Right ventricle myocardium inferior (tissue), 1 donor: Measurements from ENCODE around the gene ARHGAP27. TPM values are rescaled to one million over a fixed set of nuclear protein-coding genes. Genes with fewer than 3 reads are reported as not detected.

Source experiments
- ATAC-seq: fragments of 200-7000 bp; cut with Tn5 transposase; one replicate; pipeline ENCODE4 v1.9.1; 2020; ENCODE audit warnings: mild to moderate bottlenecking, moderate library complexity
- DNase-seq: peaks from one replicate; pipeline ENCODE4 v3.0.0; 2021; ENCODE audit errors: missing footprints
- intact Hi-C: fragments of 100-400 bp; cut with DNase I; formaldehyde crosslinking; loops from one replicate; pipeline ENCODE4 v1.11.0; 2022
- total RNA-seq: library from RNA; stranded (reverse); fragmentation: NEBNext Ultra II Directional; extraction: Animal tissue kit (Norgen Biotek cat#: 25700); gene quantifications from one replicate; pipeline ENCODE4 v1.2.1, GENCODE V29; 2021
- donor health status: DM: no; HTN: yes; CAD: no; lungs with severe emphysema.

ARHGAP27 gene
- total RNA-seq, 1 donor from 2014 or later, result 34.4 TPM

DNA sequence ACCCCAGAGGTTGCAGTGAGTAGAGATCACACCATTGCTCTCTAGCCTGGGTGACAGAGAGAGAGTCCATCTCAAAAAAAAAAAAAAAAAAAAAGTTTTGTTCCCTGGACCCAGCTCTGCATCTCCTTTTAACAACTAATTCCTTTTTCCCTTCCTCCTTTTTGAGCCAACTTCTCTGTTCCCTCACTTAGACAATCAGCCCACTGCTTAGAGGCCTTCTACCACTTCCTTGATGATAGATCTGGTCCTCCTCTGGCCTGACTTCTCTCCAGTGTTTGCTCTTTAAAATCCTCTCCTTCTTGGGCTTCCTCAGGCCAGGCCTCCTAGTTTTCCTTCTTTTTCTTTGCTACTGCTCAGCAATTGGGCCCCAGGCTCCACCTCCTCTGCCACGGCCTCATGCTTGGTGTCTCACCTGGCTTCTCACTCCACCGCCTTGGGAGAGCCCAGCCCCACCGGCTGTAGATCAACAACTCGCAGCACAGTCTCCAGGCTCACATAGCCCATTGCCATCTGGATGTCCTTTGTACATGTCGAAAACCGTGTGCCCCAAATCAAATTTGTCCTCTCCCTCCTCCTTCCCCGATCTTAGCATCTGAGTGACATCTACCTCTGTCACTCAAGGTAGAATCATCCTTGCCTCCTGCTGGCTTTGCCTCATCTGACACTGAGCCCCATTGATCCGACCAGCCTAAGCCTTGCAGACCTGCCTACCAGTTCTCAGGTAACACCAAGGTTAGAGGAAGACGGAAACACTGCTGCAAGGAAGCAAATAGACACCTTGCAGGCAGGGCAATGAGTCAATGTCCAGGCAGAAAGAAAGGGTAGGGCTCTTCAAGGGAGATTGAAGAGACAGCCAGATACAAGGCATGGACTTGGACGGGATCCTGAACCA lies 17.4 kb downstream of the ARHGAP27 start:
- no peak for DNase-seq
- intact Hi-C loops, result no loop called here
- no peak for ATAC-seq

DNA sequence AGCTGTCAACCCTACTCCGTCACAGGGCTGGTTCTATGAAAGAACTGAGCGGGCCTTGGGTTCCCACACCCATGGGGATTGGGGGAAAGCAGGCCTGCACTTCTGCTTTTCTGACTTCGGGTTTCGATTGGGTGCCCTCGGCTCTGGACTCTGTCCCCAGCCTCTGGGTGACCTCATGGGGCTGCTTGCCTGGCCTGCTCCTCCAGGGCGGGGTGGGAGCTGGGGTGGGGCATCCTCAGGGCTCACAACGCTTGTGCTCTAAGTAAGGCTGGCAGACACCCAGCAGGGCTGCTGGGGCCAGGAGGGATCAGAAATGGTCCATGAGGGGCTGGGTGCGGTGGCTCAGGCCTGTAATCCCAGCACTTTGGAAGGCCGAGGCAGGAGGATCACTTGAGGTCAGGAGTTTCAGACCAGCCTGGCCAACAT lies 19.2 kb downstream of the ARHGAP27 start:
- intact Hi-C loops, result no loop called here
- peak; percentile 86 for DNase-seq
- peak; percentile 43 for ATAC-seq

DNA sequence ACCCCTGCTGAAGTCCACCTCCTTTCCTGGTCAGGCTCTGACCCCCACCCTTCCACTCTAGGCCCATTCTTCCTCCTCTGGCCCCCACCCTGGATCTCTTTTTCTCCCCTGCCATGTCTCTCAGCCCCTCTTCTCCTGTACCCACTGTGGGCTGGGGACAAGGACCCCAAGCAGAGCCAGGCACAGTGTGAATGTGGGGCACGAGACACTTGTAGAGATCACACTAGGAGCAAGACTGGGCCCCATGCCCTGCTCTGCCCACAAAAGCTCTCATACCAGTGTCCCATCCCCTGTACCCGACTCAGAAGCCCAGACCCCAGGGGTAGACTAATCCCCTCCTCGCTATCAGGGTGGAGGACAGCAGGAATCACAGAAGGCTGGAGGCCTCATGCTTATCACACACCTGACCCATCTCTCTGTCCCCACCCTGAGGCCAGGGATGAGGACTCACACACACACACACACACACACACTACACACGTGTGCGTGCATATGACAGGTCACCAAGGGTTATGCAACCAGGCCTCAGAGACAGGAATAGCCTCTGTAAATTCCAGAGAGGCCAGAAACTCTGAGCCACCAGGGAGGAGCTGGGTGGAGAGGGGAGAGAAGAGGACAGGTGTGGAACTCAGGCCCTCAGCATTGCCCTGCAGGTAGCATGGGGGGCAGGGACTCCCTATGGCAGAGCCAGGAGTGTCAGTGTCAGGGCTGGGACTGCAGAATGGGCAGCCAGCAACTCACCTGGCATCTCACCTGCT lies 21.1 kb downstream of the ARHGAP27 start:
- intact Hi-C loops, result no loop called here
- DNase-seq (no peak), ATAC-seq (peak; percentile 43)

DNA sequence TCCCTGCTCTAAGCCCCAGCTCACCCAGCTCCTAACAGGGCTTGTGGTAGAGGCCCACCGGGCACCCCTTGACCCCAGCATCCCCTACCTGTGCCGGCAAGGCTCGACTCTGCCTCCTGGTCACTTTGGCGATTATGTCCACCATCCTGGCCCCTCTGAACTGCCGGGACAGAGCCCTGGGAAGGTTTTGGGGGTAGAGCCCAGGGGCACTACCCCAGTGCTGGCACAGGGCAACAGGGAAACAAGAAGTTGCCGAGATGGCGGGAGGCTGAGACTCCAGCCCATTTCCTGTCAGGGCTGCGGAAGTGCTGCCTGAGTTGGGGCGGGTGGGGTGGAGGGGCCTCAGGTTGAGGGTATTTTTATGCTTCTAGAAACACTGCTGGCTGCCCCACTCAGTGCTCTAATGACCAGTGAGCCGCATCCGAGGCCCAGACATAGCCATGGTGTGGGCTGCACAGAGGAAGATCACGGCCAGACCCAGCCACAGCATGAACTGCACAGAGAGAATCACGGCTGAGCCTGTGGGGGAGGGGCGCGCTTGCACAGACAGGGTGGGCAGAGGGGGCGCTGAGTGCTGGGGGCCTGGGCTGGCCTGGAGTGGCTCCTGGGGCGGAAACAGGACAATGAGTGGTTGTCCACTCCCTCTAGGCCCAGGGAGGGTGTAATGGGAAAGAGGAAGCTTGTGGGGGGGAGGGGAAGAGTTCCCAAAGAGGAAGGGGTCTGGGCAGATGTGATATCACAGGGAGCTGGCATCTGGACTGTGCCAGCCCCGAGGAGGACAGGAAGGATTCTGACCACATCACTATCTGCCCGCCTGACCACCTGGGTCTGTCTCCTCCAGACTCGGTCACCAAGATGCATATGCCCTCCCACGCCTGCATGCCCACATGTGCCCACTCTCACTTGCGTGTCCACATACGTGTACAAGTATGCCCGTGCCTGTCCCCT lies 22.3 kb downstream of the ARHGAP27 start:
- intact Hi-C loops, result no loop called here
- peak; percentile 45 for ATAC-seq
- peak; percentile 83 for DNase-seq

DNA sequence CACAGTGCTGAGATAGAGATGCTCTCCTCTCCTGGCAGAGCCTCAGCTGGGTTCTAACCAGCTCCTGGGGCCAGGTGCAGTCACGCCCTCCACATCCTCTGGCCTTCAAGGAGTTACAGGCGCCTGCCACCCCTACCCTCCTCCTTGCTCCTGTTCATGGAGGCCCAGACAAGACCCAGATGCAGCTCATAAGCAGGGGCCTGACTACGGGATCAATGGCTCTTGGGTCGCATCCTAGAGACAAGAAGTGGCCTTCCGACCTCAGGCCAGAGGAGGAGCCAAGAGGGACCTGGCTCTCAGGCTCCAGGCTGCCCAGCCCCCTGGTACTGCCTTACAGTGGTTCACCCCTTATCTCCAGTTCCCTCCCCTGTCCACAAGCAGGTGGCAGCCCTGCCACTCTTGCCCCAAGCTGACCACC lies 23.0 kb downstream of the ARHGAP27 start:
- intact Hi-C loops, result no loop called here
- ATAC-seq (no peak), DNase-seq (no peak)

DNA sequence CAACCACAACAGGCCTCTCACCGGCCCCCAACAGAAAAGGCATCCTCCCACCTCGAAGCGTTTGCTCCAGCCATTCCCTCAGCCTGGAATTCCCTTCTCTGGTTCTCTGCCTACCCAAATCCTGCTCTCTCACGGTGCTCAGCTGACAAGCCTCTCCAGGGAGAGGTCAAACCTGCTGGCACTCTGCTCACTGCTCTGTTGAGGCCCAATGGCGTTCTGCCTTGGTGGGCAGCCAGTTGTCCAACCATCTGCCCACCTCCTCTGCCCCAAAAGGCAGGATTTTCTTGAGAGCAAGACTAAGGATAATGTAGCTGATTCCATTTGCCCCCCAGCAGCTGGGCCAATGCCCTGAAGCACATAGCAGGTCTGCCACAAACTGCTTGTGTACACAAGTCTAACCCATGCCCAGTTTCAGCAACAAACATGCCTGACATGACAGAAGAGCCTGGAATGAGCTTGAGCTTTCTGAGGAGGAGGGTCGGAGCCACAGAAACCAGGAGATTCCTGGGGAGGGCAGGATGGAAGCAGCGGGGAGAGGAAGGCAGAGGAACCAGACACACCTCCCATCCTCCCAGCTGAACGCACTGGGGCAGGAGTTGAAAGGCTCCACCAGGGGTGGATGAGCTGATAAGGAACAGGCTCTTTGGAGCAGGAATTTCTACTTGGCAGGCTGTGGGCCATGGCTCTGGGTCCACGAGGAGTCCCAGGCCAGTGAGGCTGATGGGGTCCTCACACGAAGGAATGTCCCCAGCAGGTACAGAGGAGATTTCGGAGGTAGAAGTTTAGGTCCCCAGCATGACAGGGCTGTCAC lies 23.9 kb downstream of the ARHGAP27 start:
- DNase-seq, result no peak

DNA sequence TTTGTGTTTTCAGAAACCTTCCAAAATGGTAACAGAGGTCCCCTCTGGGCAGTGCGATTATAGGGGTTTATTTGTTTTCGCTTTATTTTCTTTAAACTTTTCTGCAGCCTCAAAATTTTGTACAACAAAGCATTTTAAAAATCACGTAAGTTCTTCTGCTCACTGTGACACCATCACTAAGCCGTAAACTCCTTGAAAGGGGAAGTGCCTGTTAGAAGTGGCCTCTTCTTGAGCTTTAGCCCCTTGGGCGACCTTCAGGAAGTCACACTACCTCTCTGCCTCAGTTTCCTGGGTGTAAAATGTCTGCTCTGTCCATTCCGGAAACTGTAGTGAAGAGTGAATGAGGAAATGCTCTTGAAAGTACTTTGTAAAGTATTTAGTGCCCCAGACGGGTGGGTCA lies 26.6 kb downstream of the ARHGAP27 start:
- intact Hi-C loops, result no loop called here
- no peak for ATAC-seq
- DNase-seq, result no peak

More for the DNA sequence above, 23.9 kb downstream of the ARHGAP27 start:
- intact Hi-C loops, result no loop called here
- ATAC-seq, result peak; percentile 13

DNA sequence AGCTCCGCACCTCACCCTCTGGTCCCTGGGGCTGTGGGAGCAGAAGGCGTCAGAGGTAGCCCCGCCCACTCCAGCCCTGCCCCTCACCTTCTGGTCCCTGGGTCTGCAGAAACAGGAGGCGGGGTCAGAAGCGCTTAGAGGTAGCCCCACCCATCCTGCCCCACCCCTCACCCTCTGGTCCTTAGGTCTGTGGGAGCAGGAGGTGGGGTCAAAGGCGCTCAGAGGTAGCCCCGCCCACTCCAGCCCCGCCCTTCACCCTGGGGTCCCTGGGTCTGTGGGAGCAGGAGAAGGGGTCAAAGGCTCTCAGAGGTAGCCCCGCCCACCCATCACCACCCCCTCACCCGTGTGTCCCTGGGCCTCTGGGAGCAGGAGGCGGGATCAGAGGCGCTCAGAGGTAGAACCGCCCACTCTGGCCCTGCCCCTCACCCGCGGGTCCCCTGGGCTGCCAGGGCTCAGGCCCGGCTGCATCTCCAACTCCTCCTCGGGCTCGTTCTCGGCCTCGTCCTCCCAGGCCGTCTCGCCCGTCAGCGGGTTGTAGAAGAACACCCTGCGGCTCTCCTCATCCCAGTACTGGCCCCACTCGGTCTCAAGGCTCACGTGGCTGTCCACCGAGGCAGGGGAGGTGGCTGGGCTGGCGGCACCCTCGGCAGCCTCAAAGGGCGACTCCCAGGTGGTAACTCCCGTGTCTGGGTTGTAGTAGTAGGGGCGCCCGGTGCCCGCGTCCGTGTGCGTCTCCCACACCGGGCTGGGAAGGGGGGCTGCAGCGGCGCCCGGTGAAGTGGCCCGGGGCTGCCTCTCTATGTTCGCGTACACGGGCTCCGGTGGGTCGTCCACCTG lies 27.2 kb downstream of the ARHGAP27 start:
- intact Hi-C loops, result no loop called here
- DNase-seq (no peak), ATAC-seq (no peak)

DNA sequence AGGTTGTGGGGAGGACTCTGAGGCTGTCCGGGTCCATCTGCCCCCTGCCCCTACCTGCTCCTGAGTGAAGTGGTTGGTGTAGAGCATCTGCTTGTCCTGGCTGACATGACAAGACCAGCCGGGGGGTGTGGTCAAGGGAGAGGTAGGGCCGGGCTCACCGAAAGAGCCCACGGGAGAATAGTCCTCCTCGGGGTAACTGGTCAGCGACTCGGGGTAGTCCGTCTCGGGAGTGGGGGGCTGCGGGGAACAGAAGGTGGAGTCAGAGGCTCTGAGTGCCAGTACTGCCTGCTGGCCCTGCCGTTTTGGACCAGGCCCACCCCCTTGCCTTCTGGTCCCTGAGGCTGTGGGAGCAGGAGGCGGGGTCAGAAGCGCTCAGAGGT lies 27.8 kb downstream of the ARHGAP27 start:
- no peak for ATAC-seq
- no peak for DNase-seq
- intact Hi-C loops, result no loop called here

DNA sequence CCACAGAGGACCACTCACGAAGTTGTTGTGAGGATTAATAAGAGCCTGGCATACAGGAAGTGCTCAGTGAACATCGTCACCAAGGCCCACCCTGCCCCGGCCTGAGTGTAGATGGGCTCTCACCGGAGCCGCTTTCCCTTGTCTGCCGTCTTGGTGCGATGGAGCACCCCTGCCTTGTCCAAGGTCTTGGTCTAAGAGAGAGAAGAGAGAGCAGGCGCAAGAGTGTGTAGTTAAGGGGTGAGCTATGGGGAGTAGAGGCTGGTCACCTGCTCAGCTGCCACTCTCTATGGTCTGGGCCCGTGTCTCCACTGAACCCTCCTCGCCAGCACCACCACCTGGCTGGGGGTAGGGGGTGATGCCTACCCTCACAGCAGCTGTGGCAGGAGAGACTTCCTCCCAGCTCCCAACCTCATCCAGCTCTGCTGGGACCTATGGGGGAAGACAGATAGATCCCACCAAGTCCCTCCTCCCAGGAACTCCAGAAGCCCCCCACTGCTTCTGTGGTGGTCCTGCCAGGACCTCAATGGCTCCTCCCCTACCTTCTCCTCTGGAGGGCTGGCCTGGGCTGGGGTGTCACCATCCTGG lies 28.7 kb downstream of the ARHGAP27 start:
- intact Hi-C loops, result no loop called here
- ATAC-seq (no peak), DNase-seq (no peak)

DNA sequence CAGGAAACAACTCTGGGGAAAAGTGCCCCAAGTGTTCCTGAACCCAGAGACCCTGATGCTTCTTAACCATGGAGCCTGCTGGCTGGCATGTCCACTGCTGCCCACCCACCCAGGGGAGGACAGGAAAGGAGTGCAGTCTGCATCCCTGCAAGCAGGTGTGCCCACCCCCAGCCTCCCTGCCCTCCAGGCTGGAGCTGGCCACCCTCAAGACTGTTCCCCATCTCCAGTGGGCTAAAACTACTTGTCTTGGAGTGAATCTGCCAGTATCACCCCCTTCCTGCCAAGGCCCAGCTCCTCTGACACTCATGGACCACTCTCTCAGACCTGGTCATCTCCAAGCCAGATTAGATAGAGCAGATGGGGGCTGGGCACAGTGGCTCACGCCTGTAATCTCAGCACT lies 29.8 kb downstream of the ARHGAP27 start:
- no peak for ATAC-seq
- no peak for DNase-seq
- intact Hi-C loops, result no loop called here

DNA sequence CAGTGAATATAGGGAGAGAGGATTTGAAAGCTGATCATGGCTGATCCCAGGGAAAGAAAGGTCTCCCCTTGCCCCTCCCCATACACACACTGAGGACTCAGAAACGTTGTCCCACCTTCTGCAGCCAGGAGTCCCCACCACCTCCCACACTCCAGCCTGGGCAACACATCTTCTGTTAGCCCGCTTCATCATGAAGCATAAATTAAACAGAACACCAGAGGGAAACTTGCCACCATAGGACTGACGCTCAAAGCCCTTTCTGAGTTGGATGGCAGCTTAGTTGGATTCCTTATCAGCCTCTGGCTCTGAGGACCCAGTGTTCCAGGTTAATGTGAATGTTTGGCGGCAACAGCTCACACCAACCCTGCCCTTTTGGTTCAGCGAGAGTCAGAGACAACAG lies 33.9 kb downstream of the ARHGAP27 start:
- intact Hi-C loops, result loop anchor here (1.0 to 10.0 kb wide), 2 partner anchors 27 to 436 kb away; no protein-coding TSS in a partner anchor
- ATAC-seq, result peak; percentile 53

DNA sequence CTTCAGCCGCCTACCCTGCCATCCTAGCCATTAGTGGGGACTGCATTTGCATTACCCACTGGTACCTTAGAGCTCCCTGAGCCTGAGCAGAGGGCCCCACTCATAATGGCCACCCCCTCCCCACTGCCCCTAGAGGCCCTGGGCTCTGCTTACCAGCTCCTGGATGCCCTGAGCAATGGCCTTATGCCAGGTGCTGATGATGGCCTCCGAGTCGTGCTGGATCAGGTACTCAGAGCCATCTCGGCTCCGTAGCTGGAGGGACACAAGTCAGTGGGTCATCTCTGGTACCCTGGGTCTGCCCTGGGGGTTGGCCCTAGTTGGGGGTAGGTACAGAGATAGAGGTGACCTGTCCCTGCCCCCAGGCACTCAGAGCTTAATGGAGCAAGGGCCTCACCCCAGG lies 34.9 kb downstream of the ARHGAP27 start:
- intact Hi-C loops, result loop anchor here (10.0 kb wide), 1 partner anchor 437 kb away; no protein-coding TSS in a partner anchor

More for the DNA sequence above, 33.9 kb downstream of the ARHGAP27 start:
- DNase-seq, result no peak

DNA sequence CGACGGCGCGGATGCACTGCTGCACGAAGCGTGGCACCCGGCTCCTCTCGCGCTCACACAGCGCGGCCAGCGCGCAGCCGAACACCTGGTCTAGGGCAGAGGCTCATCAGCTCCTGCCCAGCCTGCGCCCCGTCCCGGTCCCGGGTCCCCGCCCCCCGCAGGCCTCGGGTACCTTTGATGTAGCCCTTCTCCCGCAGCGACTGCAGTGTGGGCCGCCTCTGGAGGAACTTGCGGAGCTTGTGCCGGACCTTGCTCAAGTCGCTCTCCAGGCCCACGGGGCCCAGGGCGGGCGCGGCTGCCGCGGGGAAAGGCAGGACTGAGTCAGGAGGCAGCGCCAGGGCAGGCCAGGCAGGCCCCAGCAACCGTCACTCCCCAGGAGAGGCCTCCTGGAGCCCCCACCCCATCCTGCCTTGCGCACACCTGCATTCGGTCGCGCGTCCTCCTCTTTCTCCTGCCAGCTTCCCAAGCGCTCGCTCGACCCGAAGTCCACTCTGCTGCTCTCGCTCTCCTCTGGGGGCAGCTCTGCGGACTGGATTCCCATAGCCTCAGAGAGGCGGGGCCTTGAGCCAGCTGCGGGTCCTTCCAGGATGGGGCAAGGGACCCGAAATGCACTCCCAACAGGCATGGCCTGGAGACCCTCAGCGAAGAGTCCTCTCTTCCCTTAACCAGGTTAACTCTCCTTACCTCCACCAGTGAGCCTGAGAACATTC lies 36.0 kb downstream of the ARHGAP27 start:
- intact Hi-C loops, result loop anchor here (10.0 kb wide), 1 partner anchor 438 kb away; no protein-coding TSS in a partner anchor
- ATAC-seq, result no peak
- DNase-seq, result no peak

More for the DNA sequence above, 34.9 kb downstream of the ARHGAP27 start:
- ATAC-seq, result no peak
- no peak for DNase-seq

DNA sequence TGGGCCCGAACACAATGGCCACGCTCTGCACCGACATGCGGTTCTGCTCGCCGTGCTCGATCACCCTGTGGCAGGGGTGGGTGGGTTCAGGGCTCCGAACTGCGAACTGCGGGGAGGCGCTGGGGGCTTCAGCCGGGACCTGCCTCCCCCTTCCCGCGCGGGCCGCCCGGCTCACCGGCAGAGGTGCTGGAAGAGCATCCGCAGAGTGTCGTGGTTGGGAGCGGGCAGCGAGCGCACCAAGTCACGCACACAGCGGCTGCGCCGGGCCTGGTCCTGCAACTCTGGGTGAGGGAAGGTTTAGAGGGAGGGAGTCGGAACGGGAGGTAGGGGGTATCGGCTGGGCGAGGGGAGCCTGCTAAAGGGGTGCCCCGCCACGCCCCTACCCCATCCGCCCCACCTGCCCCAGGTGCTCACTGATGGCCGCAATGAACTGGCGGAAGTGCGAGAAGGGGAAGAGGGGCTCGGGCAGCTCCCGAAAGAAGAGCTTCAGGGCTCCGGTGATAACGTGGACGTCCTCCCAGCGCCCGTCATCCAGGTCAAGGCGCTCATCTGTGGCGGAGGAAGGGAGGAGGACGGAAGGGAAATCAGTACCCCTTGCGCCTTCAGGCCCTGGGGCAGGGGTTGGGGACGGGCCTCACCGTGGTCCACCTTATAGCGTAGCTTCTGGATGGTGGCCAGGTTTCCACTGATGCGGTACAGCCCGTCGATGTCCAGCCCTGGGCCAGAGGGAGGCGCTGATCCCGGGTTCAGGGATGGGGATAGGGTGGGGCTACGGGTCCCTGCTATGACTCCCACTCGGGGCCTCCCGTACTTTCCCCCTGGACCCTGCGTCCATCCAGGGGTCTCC lies 36.9 kb downstream of the ARHGAP27 start:
- no peak for ATAC-seq
- intact Hi-C loops, result loop anchor here (10.0 kb wide), 1 partner anchor 439 kb away; no protein-coding TSS in a partner anchor
- DNase-seq, result no peak
